ENCODE data around the gene ARIH2.

ARIH2 gene

DNA sequence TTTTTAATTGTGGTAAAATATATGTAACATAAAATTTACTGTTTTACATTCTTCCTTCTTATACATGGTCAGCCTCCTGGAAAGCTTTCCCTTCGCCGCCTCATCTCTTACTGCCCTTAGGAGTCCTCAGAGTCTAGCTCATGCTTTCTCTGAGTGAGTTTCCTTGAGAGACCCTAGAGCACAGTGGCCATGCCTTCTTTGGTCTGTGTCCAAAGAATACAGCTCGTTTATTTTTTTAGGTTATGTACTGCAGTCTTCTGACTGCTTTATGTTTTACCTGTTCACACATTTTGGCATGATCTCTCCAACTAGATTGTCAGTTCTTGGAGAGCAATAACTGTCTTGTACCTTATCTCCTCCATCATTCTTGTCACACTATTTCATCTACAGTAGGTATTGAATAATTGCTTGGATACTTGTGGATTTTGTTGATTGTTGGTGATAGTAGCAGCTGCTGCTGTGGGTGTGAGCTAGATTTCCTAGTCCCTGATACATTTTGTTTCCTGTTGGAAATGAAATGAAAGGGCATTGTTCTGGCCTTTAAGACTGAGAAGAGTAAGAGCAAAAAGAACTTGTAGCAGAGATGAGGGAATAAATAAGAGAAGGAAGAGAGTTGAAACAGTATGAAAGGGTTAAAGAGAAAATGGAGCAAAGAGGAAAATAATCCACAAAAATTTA lies 10.9 kb downstream of the ARIH2 start:
- DNase-seq = no peak

GRCh38 chr3:48930590-48930989 lies 11.9 kb downstream of the ARIH2 start:
- DNase-seq = no peak

GRCh38 chr3:48931944-48932580 lies 13.4 kb downstream of the ARIH2 start:
- no peak for DNase-seq

DNA sequence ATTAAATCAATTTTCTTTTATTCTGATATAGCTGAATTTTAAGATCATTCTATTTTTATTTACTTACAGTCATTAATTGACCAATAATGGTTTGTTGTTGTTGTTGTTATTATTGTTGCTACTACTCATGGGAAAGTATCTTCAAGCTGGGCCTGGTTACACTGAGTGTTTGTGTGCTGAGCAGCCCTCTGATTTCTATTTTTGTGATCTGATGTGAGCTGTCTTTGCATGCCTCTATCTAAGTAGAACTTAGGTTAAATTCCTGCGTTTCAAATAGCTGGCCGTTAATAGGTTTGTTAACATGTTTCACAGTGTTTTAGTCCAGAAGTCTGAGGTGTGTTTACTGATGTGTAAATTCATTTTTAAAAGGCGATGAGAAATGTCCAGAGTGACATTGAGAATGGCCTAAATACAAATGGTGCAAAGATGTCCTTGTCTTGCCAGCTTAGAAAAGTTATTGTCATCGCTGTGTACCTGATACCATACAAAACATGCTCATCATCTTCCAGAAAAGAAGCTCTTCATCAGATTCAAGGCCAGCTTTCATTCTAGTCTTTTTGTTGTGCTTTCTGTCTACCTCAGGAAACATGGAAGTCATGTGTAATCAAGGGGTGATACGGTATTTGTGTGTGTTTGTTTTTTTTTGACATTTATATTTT lies 15.8 kb downstream of the ARIH2 start:
- no peak for DNase-seq

DNA sequence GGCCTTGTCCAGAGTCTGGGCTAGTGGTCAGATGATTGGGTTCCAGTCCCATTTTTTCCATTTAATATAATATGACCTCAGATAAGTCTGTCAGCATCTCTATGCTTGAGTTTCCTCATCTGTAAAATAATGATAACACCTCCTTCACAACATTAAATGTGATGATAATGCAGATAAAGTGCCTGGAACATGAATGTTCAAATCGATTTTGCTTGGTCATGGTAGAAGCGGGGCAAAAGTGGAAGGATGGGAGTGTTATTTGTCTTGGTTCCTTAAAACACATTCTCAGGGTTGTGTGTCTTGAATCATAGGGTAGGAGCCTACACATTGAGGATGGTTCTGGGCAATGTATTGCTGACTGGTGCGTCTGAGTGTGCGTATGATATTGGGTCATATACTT lies 16.9 kb downstream of the ARIH2 start:
- DNase-seq = no peak

GRCh38 chr3:48938156-48938555 lies 19.5 kb downstream of the ARIH2 start:
- DNase-seq = no peak

DNA sequence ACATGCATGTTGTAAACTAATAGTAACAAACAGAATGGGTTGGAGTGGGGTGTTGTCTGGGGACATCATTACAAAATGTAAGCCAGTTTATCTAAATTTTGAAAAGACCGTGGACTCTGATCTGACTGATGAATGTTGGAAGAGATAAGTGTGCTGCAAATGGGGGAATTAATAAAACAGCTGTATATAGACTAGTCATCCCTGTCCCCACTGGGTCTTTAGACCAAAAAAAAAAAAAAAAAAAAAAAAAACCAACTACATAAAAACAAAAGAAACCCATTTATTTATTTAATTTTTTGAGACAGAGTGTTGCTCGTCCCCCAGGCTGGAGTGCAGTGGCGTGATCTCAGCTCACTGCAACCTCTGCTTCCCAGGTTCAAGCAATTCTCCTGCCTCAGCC lies 20.0 kb downstream of the ARIH2 start:
- DNase-seq = no peak

GRCh38 chr3:48945432-48945831 lies 26.8 kb downstream of the ARIH2 start:
- DNase-seq = no peak

DNA sequence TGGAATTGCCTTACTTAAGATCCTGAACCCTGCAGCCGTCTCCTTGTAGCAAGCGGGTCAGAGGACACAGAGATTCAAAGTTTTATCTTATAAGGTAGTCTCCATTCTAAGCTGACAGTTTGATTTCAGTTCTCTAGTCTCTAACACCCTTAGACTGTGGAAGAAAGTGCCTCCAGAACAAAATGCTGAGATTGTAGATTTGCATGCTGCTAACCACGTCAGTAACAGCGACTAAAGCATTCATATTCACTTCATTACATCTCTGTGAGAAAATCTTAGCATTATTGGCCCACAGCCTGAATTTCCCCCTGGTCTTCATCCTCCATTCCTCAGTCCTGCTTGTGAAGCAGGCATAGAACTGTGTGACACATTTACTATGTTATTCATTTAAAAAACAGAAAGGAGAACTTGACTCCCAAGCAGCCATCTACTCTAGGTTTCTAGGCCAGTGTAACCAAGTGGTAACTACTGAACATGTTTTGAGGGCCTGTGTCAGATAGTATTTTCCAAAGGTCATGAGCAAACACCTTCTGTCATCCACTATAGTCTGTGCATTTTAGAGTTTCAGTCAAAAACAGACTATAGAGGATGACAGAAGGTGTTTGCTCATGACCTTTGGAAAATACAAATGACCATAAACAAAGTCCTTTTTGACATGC lies 27.4 kb downstream of the ARIH2 start:
- DNase-seq = no peak

DNA sequence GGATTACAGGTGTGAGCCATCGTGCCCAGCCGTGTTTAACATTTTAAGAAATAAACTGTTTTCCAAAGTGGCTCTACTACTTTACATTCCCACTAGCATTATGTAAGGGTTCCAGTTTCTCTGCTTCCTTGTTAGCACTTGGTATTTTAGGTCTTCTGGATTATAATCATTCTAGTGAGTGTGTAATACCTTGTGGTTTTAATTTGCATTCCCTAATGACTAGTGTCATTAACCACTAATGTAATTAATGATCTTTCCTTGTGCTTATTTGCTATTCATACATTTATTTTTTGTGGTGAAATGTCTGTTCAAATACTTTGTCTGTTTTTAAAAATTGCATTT lies 30.7 kb downstream of the ARIH2 start:
- DNase-seq = no peak

- no peak for DNase-seq
Measured at GRCh38 chr3:48950051-48950450, 31.4 kb downstream of the ARIH2 start.

DNA sequence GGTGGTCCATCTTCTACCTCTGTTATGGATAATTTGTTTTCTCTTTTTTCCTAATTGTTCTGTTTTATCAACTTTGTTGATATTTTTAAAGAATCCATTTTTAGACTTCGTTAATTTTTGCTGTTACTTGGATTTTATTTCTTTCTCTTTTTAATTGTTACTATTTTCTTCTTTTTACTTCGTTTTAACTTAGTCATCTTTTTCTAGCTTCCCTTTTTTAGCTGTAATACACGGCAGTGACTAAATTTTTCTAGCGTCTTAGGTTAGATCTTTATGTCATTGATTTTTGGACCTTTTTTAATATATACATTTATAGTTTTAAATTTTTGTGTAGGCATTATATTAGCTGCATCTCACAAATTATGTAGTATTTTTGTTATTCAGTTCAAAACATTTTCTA lies 33.1 kb downstream of the ARIH2 start:
- no peak for DNase-seq

DNA sequence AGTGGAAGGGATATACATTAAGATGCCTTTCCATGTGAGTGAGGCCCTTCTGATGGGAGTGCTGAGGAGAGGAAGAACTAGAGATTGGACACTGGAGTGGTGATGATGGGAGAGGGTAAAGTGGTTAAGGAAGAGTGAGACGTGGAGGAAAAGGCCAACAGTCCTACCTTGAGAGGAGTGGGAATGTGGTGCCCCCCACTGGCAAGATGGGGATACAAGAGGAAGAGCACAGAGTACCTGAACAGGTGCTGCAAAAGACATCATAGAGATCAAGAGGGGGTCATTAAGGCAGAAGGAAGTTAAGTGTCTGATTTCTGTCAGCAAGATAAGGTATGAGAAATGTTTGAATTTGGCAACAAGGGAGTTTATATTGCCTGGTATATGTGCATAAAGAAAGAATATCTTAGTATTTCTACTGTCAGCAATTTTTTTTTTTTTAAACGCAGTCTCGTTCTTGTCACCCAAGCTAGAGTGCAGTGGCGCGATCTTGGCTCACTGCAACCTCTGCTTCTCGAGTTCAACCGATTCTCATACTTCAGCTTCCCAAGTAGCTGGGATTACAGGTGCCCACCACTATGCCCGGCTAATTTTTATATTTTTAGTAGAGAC lies 34.0 kb downstream of the ARIH2 start:
- DNase-seq = no peak

DNA sequence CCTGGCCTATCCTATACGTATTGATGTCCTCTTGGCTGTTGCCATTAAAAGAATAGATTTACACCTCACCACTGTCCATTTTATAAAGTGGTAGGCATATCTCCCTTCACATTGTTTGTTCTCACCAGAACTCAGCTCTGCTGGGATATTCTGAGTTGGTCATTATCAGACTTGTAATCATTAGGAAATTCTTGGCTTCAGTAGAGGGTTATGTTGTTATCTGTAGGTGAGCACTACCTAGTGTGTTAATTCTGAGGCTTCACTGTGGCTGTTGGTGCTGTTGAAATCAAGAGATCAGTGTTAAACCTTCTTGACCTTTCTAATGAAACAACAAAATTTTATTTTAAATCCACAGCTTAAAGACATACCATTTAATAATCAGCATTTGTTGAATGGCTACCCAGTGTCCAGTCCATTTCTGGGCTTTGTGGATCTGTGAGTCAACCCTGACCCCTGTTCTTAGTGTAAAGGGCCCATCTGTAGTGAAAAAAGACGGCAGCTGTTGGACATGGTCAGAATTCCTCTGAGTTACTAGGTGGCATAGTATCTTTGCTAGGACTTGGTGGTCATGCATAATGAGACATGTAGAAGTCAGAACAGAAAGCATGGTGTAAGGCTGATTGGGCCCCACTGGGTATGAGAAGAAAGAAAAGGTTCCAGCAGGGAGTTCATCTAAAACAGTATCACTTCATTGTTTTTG lies 38.5 kb downstream of the ARIH2 start:
- DNase-seq = no peak

DNA sequence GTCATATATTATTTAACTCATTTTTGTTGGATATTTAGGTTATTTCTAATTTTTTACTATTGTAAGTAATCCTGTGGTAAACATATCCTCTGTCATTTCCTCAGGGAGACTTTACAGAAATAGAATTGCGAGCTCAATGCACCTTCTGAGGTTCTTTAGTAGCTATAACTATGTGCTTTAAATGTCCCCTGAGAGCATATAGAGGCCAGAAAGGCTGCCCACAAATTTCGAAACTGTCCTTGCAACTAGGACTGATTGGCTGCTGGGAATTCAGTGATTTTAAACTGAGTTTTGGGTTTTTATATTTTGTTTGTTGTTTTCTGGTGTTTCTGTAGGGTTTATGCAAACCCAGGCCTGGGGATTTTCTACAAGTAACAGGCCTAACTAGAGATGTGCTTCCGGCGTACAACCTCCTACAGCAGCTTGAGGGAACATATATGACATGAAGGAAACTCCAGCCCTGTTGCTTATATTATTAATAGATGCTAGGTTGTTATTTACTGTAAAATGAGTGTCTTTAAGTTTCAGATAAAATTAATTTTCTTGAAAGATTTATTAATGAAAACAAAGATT lies 42.3 kb downstream of the ARIH2 start:
- no peak for DNase-seq

GRCh38 chr3:48962340-48962739 lies 43.7 kb downstream of the ARIH2 start:
- DNase-seq = no peak

DNA sequence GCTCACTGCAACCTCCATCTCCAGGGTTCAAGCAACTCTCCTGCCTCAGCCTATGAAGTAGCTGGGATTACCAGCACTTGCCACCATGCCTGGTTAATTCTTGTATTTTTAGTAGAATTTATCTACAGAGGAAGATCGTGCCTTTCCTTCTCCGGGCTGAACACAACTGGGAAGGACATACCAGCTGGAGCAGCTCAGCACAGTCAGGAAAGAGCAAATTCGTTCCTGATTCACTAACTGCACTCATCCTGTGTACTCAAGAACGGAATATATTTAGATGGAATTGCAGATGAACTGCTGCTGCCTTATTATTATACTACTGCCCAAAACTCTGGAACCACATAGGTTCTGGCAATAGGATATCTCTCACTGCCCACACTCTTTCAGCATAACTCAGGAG lies 44.3 kb downstream of the ARIH2 start:
- DNase-seq = no peak

DNA sequence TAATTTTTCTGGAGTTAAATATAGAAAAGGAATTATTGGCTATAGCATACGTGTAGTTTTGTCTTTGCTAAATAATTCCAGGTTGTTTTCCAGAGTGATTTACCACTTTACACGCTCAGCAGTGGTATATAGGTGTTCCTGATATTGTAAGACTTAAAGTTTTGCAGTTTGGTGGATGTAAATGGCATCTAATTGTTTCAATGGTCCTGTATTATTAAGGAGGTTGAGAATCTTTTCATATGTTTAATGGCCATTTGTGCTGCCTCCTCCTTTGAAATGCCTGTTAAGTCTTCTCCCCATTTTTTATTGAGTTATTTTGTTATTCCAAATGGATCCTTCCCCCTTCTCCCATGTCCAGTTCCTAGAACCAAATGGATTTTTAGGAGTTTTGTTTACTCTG lies 44.9 kb downstream of the ARIH2 start:
- no peak for DNase-seq

DNA sequence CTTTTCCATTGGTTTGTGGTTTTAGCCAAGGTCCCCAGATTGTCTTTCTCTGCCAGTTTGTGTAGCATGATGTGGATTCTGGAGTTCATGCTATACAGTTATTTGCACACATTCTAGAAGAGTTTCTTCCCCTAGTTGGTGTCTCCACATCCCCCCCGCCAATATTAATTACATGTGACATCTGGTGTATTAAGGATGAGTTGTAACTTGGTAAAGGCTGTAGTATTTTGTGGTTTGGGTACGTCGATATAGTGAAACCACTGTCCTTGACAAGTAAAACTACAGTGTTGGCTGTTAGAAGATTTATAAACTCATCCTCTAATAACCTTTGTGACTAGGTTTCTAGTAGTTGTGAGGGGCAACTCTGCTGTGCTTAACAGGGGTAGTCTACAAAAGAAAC lies 47.7 kb downstream of the ARIH2 start:
- no peak for DNase-seq

DNA sequence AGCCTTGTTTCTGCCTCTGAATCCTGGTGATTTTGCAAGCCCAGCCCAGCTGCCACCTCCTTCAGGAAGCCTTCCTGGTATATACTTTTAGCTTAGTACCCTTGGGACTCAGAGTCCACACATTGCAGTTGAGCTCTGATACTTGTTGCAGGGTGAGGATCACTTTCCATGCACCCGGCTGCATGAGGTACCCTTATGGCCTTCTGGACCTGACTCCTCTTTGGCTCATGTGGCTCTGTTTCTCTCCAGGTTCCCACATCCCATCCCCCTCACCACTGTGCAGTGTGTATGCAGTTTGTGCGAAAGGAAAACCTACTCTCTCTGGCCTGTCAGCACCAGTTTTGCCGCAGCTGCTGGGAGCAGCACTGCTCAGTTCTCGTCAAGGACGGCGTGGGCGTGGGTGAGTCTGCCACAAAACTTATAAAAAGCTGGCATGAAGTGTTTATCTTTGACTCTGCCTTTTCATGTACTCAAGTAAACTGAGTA lies 48.3 kb downstream of the ARIH2 start:
- DNase-seq = no peak

DNA sequence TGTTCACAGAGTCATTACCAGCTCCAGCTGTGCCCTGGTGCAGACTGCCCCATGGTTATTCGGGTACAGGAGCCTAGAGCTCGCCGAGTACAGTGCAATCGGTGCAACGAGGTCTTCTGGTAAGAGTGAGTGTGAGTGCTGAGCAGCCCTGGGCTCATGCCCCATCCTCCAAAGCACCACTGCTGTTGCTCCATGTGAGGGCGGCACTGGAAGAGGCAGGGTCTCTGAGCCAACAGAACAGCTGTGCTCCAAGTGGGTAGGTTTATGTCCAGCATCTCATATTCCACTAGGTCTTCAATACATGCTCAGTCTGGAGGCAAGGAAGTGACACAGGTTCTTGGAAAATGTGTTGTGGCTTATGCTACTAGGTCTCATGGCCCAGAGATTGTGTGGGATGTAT lies 51.9 kb downstream of the ARIH2 start:
- DNase-seq = no peak

- no peak for DNase-seq
Measured at GRCh38 chr3:48974076-48974864, 55.6 kb downstream of the ARIH2 start.
